ENCODE results near the gene PLEKHH1. TPM values are rescaled to one million over a fixed set of nuclear protein-coding genes. Genes with fewer than 3 reads are reported as not detected.
A peak's percentile ranks its signal among the peaks of the same experiment; 100 is the strongest.

PLEKHH1 gene
- total RNA-seq, 1 donor from 2014 or later, result 2.9 TPM

GRCh38 chr14:67508956-67509355, 24.1 kb upstream of the PLEKHH1 start:
- ATAC-seq (peak; percentile 45), DNase-seq (ENCODE audit: low spot score) (no peak)

DNA sequence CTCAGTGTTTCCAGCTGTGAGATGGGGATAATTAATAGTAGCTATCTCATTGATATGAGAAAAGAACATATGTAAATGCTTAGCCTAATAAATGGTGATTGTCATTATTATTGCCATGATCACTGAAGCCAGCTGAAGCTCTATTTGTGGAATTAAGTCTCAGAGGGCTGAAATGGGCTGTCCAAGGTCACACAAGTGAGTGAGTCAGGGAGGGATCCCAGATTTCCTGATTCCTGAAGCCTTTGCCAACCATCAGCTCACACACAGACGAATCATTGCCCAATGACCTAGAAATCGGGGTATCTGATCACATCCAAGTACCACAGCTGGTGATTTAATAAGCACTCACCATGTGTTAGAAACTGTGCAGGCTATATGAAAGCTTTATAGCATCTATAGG, 23.0 kb upstream of the PLEKHH1 start:
- DNase-seq (ENCODE audit: low spot score), result no peak
- ATAC-seq, result no peak

DNA sequence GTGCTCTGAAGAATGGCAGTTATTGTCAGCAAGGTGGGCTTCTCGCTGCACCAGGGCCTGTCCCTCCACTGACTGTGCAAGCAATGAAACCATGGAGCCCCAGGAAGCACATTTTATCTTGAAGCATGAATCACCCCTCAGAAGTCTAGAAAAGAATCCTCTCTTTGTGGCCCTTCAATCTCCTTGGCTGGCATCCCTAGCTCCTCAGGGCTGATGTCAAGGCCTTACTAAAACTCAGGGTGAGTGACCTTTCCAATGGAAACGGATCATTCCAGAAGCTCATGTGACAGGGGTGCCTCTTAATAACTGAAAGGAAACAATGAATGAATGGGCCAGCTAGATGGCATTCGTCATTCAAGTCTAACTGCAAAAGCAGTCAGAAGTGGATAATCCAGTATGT, 22.3 kb upstream of the PLEKHH1 start:
- no peak for ATAC-seq
- no peak for DNase-seq (ENCODE audit: low spot score)

DNA sequence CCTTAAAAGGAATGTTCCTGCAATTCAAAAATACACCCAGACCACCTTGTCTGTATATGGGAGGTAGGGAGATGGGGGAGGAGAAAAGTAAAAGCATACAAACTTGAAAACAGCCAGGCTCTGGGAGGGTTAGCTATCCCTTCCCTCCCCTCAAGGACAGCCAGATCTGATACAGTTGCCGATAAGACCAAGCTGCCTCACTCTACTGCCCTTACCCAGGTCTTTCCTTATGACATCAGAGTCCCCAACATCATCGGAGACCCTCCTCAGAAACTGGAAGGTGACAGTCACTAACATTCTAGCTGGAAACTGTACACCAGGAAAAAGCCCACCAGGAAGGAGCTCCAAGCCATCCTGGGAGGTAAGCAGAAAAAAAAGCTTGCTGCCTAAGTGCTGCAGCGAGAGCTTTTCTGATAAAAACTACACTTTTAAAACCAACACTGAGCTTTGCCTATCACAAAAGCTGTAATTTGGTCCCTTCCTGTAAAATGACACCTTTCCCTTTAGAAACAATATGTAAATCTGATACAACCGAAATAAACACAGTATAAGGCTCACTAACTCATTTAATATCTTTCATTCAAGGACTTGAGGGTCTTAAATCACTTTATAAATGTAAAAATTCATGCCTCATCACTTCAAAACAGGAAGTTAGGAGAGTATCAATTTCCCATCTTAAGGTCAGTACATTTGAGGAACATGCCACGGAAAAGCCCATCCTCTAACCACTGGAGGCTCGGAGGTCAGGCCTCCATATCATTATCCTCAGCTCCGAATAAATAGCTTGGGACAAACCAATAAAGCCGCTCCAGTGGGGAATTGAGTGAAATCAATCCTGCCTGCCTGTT, 20.4 kb upstream of the PLEKHH1 start:
- no peak for ATAC-seq

DNA sequence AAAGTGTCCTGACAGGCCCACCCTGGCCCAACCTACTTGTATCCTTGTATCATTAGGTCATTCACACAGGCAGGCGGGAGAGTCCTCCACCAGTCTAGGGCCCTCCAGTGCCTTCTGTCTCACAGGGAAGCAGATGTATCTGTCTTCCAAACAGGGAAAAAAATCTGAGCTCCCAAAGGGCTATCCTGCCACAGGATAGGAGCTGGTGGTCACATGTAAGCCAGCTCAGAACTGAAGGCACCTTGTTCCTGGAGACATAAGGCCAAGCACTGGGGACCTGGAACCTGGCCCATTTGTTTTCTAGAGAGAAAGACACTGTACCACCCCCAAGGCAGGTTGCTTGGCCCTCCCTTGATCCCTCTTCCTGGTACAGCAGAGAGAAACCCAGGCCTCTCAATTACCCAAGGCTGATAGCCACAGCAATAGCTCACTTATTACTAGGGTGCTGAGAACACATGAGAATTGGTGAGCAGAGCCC, 19.4 kb upstream of the PLEKHH1 start:
- no peak for ATAC-seq
- no peak for DNase-seq (ENCODE audit: low spot score)

More for the DNA sequence above, 20.4 kb upstream of the PLEKHH1 start:
- no peak for DNase-seq (ENCODE audit: low spot score)

DNA sequence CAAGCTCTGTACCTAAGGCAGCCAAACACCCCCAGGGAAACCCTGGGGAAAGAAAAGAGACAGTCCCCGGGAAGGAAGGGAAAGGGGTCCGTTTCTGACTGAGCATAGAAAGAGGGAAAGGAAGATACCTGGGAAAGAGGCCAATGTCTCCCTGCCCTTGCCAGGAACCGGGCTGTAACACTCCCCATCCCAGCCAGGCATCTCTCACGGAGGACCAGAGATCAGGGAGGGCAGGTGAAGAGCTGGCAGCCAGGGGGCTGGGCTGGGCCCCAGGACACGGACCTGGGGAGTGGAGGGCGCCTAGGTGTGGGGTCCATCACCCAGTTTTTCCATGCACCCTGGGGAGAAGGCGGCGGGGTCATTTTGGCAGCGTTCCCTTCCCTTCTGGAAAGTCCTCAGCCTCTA, 18.9 kb upstream of the PLEKHH1 start:
- peak; percentile 55 for DNase-seq (ENCODE audit: low spot score)

DNA sequence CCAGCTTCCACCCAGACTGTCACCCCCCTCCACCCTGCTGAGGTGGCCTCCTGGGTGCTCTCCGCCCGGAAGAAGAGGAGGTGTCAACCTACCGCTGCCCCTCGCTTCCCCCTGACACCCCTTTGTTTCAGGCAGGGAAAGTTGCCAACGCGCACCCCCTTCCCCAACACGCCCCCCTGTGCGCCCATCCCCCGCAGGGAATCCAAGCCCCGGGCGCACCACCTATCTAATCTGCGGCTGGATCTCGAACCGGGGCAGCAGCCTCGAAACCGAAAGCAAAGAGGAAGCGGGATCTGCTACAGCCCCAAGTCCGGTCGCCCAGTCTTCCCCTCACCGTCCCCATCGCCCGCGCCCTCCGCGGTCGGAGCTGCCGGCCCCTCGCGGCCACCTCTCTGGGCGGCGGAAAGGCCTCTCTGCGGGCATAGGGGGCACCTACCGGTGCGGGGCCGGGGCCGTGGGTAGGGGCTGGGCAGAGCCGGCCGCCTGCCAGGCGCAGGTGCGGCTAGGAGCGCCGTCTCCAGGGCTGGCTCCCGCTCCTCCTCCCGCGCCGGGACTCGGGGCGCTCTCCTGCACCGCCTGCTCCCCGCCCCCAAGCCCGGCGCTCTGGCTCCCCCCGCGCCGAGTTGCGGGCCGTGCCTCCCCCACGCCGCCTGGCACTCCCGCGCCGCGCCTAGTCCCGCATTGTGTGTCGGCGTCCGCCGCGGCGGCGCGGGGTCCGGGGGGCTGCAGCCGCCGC, 18.3 kb upstream of the PLEKHH1 start:
- ATAC-seq (peak; percentile 74), DNase-seq (ENCODE audit: low spot score) (peak; percentile 53)

More for the DNA sequence above, 18.9 kb upstream of the PLEKHH1 start:
- peak; percentile 60 for ATAC-seq

GRCh38 chr14:67515386-67516079, 17.6 kb upstream of the PLEKHH1 start:
- ATAC-seq (peak; percentile 65), DNase-seq (ENCODE audit: low spot score) (peak; percentile 49)

GRCh38 chr14:67516676-67517075, 16.4 kb upstream of the PLEKHH1 start:
- DNase-seq (ENCODE audit: low spot score) (no peak), ATAC-seq (no peak)

- DNase-seq (ENCODE audit: low spot score) (peak; percentile 50), ATAC-seq (peak; percentile 67)
Measured at GRCh38 chr14:67517083-67517482, 16.0 kb upstream of the PLEKHH1 start.

DNA sequence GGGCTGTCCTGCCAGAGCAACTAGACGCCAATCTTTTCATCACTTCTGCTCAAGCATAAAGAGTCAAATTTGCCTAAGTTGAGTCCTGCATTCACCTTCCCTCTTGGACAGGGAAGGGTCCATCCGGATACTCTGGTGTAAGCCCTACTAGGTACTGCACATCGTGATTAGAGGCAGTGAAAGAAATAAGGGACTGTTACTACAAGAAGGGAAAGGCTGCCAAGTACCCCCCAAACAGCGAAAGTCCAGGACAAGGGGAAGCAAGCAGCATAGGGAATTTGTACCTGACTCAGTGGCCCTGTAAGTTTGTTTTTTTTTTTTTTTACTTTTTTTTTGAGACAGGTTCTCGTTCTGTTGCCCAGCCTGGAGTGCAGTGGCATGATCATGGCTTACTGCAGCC, 13.7 kb upstream of the PLEKHH1 start:
- DNase-seq (ENCODE audit: low spot score), result no peak
- ATAC-seq, result no peak

GRCh38 chr14:67520482-67520881, 12.6 kb upstream of the PLEKHH1 start:
- ATAC-seq, result no peak

DNA sequence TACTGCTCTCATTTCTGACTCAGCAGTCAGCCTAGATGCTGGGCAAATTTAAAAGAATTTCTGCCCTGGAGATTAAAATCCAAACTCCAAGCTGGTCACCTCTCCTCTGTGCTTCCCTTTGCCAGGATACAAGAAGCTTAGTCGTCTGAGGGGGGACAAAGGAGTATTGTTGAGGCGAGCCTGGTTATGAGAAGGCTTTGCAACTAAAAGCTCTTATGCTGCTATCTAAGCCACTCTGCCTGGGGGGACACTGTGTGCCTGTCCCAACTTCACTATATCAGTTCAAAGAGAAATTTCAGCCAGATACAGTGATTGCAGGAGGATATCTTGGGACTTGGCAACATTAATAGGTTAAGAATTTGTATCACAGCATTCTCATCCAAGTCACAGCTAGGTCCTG, 10.8 kb upstream of the PLEKHH1 start:
- no peak for DNase-seq (ENCODE audit: low spot score)
- no peak for ATAC-seq

More at GRCh38 chr14:67520482-67520881, 12.6 kb upstream of the PLEKHH1 start:
- DNase-seq (ENCODE audit: low spot score), result no peak

- DNase-seq (ENCODE audit: low spot score) (no peak), ATAC-seq (no peak)
Measured at GRCh38 chr14:67523764-67524633, 9.1 kb upstream of the PLEKHH1 start.

GRCh38 chr14:67524634-67524963, 8.5 kb upstream of the PLEKHH1 start:
- DNase-seq (ENCODE audit: low spot score), result no peak
- ATAC-seq, result no peak

DNA sequence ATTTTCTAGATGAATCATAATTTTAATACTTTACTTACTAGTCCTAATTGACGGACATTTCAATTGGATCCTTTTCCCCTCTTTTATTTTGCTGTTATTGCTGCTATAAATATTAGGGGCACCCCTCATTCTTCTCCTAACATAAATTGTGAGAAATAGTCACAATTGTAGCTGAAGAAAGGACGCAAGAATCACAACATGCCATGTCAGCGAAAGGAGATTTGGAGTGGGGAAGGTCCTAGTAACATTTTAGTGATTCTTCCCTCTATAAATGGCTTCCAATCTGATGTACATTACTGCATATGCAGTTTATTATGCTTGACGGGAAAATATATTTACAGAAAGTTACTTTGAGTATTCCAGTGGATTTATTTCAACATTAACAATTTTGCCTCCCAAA, 7.7 kb upstream of the PLEKHH1 start:
- no peak for ATAC-seq
- DNase-seq (ENCODE audit: low spot score), result no peak

GRCh38 chr14:67526181-67526580, 6.9 kb upstream of the PLEKHH1 start:
- DNase-seq (ENCODE audit: low spot score) (no peak), ATAC-seq (no peak)

GRCh38 chr14:67526676-67527459, 6.2 kb upstream of the PLEKHH1 start:
- DNase-seq (ENCODE audit: low spot score) (no peak), ATAC-seq (peak; percentile 90)

- DNase-seq (ENCODE audit: low spot score) (no peak), ATAC-seq (no peak)
Measured at GRCh38 chr14:67527756-67528155, 5.3 kb upstream of the PLEKHH1 start.

- DNase-seq (ENCODE audit: low spot score), result no peak
- ATAC-seq, result no peak
Measured at GRCh38 chr14:67528276-67528675, 4.8 kb upstream of the PLEKHH1 start.

Data from left lobe of liver (tissue), 2 donors.